Liver (tissue), 9 donors: ENCODE results near the gene RNF144A. TPM values are rescaled to one million over a fixed set of nuclear protein-coding genes. Genes with fewer than 3 reads are reported as not detected.

Experiments
- DNase-seq: peaks from one replicate; pipeline ENCODE4 v3.0.0-alpha.2; 2017; ENCODE audit warnings: low spot score
- H3K27ac ChIP-seq, 2 donors: one replicate each; pipeline ENCODE4 v1.7.0; 2013; ENCODE audit warnings: inconsistent platforms in 2 of 2, low read length in 2 of 2, control low read depth in 1 of 2, low read depth in 1 of 2, mild to moderate bottlenecking in 1 of 2
- H3K27me3 ChIP-seq, 4 donors: one replicate each; pipeline versions ENCODE4 v1.6.1 to v1.7.0; 2013; ENCODE audit warnings: low read length in 3 of 4, inconsistent platforms in 1 of 4, mild to moderate bottlenecking in 1 of 4, moderate library complexity in 1 of 4; ENCODE audit not compliant: control insufficient read depth in 4 of 4, insufficient read depth in 4 of 4
- H3K36me3 ChIP-seq, 4 donors: one replicate each; pipeline versions ENCODE4 v1.6.1 to v1.7.0; 2013; ENCODE audit warnings: low read length in 3 of 4, mild to moderate bottlenecking in 3 of 4, low read depth in 1 of 4, moderate library complexity in 1 of 4; ENCODE audit not compliant: control insufficient read depth in 4 of 4, insufficient read depth in 3 of 4
- H3K4me1 ChIP-seq, 4 donors: one replicate each; pipeline versions ENCODE4 v1.6.1 to v1.7.0; 2013; ENCODE audit warnings: low read length in 3 of 4, mild to moderate bottlenecking in 3 of 4, moderate library complexity in 1 of 4; ENCODE audit not compliant: control insufficient read depth in 4 of 4, insufficient read depth in 4 of 4
- H3K4me3 ChIP-seq, 3 donors: one replicate each; pipeline versions ENCODE4 v1.6.1 to v1.7.0; 2013; ENCODE audit warnings: low read length in 3 of 3, control low read depth in 1 of 3, low read depth in 1 of 3, mild to moderate bottlenecking in 1 of 3
- H3K9ac ChIP-seq, 2 donors: one replicate each; pipeline ENCODE4 v1.7.0; 2013; ENCODE audit warnings: low read length in 2 of 2, mild to moderate bottlenecking in 2 of 2, moderate library complexity in 2 of 2, control low read depth in 1 of 2, low read depth in 1 of 2
- H3K9me3 ChIP-seq, 4 donors: one replicate each; pipeline versions ENCODE4 v1.6.1 to v1.7.0; 2013; ENCODE audit warnings: low read length in 3 of 4; ENCODE audit not compliant: control insufficient read depth in 4 of 4
- ATF3 ChIP-seq: IDR thresholded peaks from 2 replicates; pipeline ENCODE4 v1.6.1; 2016; ENCODE audit warnings: antibody characterized with exemption
- CTCF ChIP-seq: fragments of 150-350 bp; IDR thresholded peaks from 2 replicates; pipeline ENCODE4 v1.5.1; 2017; ENCODE audit warnings: improper control_type of control experiment, low read depth, low read length; ENCODE audit not compliant: missing input control
- FOXA1 ChIP-seq: IDR thresholded peaks from 2 replicates; pipeline ENCODE4 v1.6.1; 2016; ENCODE audit warnings: antibody characterized with exemption
- FOXA2 ChIP-seq: IDR thresholded peaks from 2 replicates; pipeline ENCODE4 v1.6.1; 2016; ENCODE audit warnings: antibody characterized with exemption
- GABPA ChIP-seq, 2 donors: IDR thresholded peaks in 1 of 2; conservative IDR thresholded peaks in 1 of 2; 2 replicates each; pipeline ENCODE4 v1.6.1; 2016; ENCODE audit warnings: antibody characterized with exemption in 2 of 2, mild to moderate bottlenecking in 1 of 2, moderate library complexity in 1 of 2
- HNF4G ChIP-seq: IDR thresholded peaks from 2 replicates; pipeline ENCODE4 v1.6.1; 2016; ENCODE audit warnings: antibody characterized with exemption
- JUND ChIP-seq, 2 donors: IDR thresholded peaks; 2 replicates each; pipeline ENCODE4 v1.6.1; 2016; ENCODE audit warnings: antibody characterized with exemption in 2 of 2
- MAX ChIP-seq: IDR thresholded peaks from 2 replicates; pipeline ENCODE4 v1.6.1; 2016; ENCODE audit warnings: antibody characterized with exemption
- NR2F2 ChIP-seq: IDR thresholded peaks from 2 replicates; pipeline ENCODE4 v1.6.1; 2016; ENCODE audit warnings: antibody characterized with exemption
- REST ChIP-seq: IDR thresholded peaks from 2 replicates; pipeline ENCODE4 v1.6.1; 2016; ENCODE audit warnings: antibody characterized with exemption, mild to moderate bottlenecking
- SP1 ChIP-seq: IDR thresholded peaks from 2 replicates; pipeline ENCODE4 v1.6.1; 2018; ENCODE audit warnings: antibody characterized with exemption, mild to moderate bottlenecking
- TAF1 ChIP-seq: conservative IDR thresholded peaks from 2 replicates; pipeline ENCODE4 v1.6.1; 2016; ENCODE audit warnings: antibody characterized with exemption, mild to moderate bottlenecking
- YY1 ChIP-seq: IDR thresholded peaks from 2 replicates; pipeline ENCODE4 v1.6.1; 2016; ENCODE audit warnings: antibody characterized with exemption, mild to moderate bottlenecking
- ZBTB33 ChIP-seq: IDR thresholded peaks from 2 replicates; pipeline ENCODE4 v1.6.1; 2016; ENCODE audit warnings: antibody characterized with exemption
- WGBS: extraction: QIAGEN DNeasy Blood & Tissue Kit; methylation state at CpG from one replicate; pipeline ENCODE4 v1.1.7; 2013; 5-methylcytosine and 5-hydroxymethylcytosine counted together
- polyA plus RNA-seq, 2 donors: library from polyadenylated mRNA; stranded (reverse) in 1 of 2; unstranded in 1 of 2; fragments of 200-250 nt in 1 of 2; fragments of >200 nt in 1 of 2; fragmentation: Nextera tagmentation in 1 of 2; extraction: Ambion mirVana in 1 of 2; gene quantifications; one replicate each; pipeline versions ENCODE4 v1.2.1 to v1.2.3, GENCODE V29; 2013 to 2015
- total RNA-seq, 2 donors: library from RNA; depleted of rRNA; stranded (reverse); fragments of >200 nt; gene quantifications; one replicate each; pipeline ENCODE4 v1.2.3, GENCODE V29; 2014
- donor health status: healthy.
- donor health status: healthy.
- donor health status: healthy.
- donor health status: healthy.
- donor health status: healthy.

The RNF144A gene
- total and polyA plus RNA-seq, 4 donors, result 1.0 to 10.4 (median 2.3) TPM

GRCh38 chr2:7060156-7060555 is 142.9 kb downstream of the RNF144A start:
- Histone ChIP-seq H3K27me3 (no peaks in the 10 kb centered on the region), H3K9me3 (peaks cover 0 to 2% (median 1%) of the 10 kb centered on the region in 4 donors), H3K9ac (no peak overlapping the region), H3K27ac (no peak overlapping the region), H3K4me1 (no peaks in the 10 kb centered on the region), H3K36me3 (no peaks in the 10 kb centered on the region), H3K4me3 (no peak overlapping the region)
- WGBS, result 76% methylated on average over 2 of the region's 2 CpGs
- DNase-seq, result no peak
- no peak for TF ChIP-seq REST
- TF ChIP-seq GABPA (IDR thresholded peaks at IDR 0.05 in 1 of 2, conservative IDR thresholded peaks at IDR 0.05 in 1 of 2), result no peak
- no peak for TF ChIP-seq JUND (IDR thresholded peaks at IDR 0.05)
- no peak for TF ChIP-seq MAX
- no peak for TF ChIP-seq FOXA1
- no peak for TF ChIP-seq FOXA2
- no peak for TF ChIP-seq ZBTB33
- TF ChIP-seq TAF1, result no peak
- TF ChIP-seq HNF4G, result no peak
- TF ChIP-seq NR2F2, result no peak
- TF ChIP-seq CTCF, result no peak
- TF ChIP-seq SP1, result no peak
- no peak for TF ChIP-seq YY1

GRCh38 chr2:7060631-7061449 is 143.6 kb downstream of the RNF144A start:
- Histone ChIP-seq H3K27ac (no peak overlapping the region), H3K36me3 (no peaks in the 10 kb centered on the region)
- DNase-seq, result no peak
- no peak for TF ChIP-seq GABPA (IDR thresholded peaks at IDR 0.05 in 1 of 2, conservative IDR thresholded peaks at IDR 0.05 in 1 of 2)
- no peak for TF ChIP-seq YY1
- TF ChIP-seq JUND (IDR thresholded peaks at IDR 0.05), result no peak
- TF ChIP-seq REST, result no peak
- no peak for TF ChIP-seq TAF1
- TF ChIP-seq CTCF, result no peak
- TF ChIP-seq NR2F2, result no peak
- no peak for TF ChIP-seq ATF3

More at GRCh38 chr2:7060631-7061449, 143.6 kb downstream of the RNF144A start:
- Histone ChIP-seq H3K4me1 (no peaks in the 10 kb centered on the region), H3K4me3 (no peak overlapping the region), H3K9me3 (peaks cover 0 to 2% (median 1%) of the 10 kb centered on the region in 4 donors), H3K9ac (no peak overlapping the region), H3K27me3 (no peaks in the 10 kb centered on the region)
- WGBS, result 90% methylated on average over 8 of the region's 8 CpGs
